Fibroblast of mammary gland (primary cell): ENCODE results near the gene LDLRAD3.

Experiments
- DNase-seq: peaks from one replicate; pipeline ENCODE4 v3.0.0-alpha.2; 2010; ENCODE audit warnings: low read depth
- H3K4me3 ChIP-seq: 2 replicates; pipeline ENCODE4 v1.5.1; 2011; ENCODE audit warnings: low read depth, mild to moderate bottlenecking, low read length, moderate library complexity; ENCODE audit not compliant: control insufficient read depth
- TF ChIP-seq, protein P1 (sequence below): conservative IDR thresholded peaks from 2 replicates; pipeline ENCODE4 v1.5.1; 2011; ENCODE audit warnings: low read depth, low read length, inconsistent platforms; ENCODE audit not compliant: control insufficient read depth, insufficient read depth

The LDLRAD3 gene

DNA sequence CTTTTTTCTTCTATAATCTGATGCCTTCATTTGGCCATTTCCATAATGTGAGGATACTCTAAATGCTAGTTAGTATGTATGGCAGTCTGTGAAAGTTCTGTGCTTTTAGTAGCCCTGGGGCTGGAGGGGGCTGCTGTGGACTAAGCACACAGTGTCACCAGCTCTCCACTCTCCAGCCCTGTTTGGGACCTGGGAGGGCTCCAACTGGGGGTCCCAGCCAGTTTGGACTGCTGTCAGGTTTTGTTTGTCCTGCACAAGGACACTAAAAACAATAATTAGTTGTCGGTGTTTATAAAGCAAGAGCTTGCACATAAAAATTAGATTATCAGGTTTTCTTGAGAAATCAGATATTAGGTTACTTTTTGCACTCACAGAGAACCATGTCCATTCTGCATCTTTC, 103.1 kb downstream of the LDLRAD3 start:
- no peak overlapping the region for H3K4me3 ChIP-seq
- DNase-seq = no peak
- TF ChIP-seq, protein P1, sequence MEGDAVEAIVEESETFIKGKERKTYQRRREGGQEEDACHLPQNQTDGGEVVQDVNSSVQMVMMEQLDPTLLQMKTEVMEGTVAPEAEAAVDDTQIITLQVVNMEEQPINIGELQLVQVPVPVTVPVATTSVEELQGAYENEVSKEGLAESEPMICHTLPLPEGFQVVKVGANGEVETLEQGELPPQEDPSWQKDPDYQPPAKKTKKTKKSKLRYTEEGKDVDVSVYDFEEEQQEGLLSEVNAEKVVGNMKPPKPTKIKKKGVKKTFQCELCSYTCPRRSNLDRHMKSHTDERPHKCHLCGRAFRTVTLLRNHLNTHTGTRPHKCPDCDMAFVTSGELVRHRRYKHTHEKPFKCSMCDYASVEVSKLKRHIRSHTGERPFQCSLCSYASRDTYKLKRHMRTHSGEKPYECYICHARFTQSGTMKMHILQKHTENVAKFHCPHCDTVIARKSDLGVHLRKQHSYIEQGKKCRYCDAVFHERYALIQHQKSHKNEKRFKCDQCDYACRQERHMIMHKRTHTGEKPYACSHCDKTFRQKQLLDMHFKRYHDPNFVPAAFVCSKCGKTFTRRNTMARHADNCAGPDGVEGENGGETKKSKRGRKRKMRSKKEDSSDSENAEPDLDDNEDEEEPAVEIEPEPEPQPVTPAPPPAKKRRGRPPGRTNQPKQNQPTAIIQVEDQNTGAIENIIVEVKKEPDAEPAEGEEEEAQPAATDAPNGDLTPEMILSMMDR = no peak

DNA sequence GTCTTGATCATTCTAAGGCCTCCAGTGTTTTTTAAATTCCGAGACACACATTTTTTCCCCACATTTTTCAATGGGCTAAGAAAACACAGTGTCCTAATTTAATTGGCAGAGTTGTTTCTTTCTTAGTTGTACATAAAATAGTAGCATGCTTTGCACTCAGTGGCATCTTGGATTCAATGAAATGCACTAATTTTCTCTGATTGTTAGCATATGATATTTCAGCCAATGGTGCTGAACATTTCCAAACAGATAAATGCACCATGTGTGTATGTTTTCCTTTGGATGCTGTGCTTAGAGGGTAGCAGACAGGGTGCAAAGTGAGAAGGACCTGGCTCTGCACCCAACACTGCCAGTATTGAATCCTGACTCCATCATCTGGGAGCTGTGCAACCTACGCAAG, 103.5 kb downstream of the LDLRAD3 start:
- TF ChIP-seq, protein P1 = no peak
- no peak for DNase-seq
- no peak overlapping the region for H3K4me3 ChIP-seq

DNA sequence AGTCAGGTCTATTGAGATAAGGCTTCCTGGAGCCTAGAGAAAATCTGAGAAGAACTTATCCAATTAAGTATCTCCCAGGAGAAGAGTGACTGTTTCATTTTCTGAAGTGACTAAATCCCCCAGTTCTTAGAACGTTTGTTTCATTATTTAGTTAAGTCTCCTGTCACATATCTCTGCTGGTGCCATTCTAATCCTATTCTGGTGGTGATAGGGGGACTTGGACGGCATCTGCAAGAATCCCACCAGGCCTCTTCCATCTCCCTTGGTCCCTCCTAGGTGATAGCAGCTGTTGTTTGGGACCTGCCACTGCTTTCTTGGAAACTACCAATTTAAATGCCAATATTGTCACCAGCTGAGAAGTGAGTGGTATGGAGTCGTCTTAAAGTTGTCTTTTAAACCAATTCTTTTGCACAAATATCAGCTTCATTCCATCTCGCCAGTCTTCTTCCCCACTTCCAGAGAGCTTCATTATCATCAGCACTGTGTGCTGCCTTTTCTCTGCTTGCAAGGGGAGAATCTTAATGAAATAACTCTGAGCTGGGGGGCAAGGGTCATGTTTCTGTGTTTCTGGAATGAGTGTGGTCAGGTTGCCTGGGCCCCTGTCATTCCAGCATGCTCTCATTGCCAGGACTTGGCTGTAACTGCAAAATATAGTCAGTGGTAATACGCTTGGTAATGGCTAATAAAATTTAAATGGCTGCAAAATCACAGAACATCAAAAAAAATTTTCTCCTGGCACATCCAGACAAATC, 104.8 kb downstream of the LDLRAD3 start:
- TF ChIP-seq, protein P1 = no peak
- DNase-seq = no peak
- H3K4me3 ChIP-seq = no peak overlapping the region

DNA sequence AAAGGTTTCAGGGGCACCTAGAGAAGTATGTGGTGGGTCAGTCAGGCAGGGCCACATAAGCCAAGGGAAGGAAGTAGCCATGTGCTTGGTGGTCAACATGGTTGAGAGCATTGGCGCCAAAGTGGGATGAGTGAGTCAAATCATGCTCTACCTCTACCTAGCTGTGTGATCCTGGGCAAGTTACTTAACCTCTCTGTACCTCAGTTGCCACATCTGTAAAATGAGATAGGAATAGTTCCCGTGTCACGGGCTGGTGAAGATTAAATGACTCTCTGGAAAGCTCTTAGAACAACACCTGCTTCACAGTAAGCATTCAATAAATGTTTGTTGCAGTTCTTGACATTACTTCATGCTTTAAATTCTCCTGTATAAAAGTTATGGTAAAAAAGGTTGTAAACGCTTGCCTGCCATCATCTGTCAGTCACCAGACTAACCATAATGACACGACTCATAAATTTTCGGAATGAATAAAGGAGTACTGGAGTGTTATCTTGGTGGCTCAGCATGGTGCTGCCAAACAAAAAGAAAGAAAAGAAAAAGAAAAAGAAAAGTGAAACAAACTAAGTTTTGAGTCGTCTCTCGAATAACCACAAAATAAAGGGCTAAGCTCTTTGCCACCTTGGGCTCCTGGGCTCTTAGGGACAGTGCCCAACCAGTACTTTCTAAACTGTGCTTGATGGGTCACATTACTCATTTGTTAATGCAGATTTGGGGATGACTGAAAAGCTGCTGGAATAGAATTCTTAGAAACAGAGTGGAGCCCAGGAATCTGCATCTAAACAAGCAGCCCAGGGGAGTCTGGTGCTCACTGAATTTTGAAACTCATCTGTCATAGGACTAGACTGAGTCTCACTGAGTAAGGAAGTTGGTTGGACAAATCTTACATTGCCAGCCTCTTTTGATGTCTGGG, 107.6 kb downstream of the LDLRAD3 start:
- TF ChIP-seq, protein P1 = no peak
- DNase-seq = no peak
- no peak overlapping the region for H3K4me3 ChIP-seq

DNA sequence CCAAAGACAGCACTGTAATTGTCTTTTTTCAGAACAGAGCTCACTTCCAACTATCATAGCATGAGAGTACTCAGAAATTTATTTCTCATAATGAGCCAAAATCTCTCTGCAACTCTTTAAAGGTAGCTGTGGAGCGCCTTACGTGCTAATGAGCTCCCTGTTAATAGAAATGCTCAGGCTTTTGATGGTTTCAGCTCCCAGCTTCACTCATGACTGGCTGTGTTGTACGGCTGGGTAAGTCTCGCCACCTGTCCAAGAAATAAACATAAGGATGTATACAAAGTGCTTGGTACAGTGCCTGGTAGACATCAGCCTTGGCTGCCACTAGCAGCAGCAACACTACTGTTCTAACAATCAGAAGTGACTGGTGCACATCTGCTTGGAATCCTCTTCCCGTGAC, 109.4 kb downstream of the LDLRAD3 start:
- H3K4me3 ChIP-seq = no peak overlapping the region
- DNase-seq = no peak
- TF ChIP-seq, protein P1 = no peak

DNA sequence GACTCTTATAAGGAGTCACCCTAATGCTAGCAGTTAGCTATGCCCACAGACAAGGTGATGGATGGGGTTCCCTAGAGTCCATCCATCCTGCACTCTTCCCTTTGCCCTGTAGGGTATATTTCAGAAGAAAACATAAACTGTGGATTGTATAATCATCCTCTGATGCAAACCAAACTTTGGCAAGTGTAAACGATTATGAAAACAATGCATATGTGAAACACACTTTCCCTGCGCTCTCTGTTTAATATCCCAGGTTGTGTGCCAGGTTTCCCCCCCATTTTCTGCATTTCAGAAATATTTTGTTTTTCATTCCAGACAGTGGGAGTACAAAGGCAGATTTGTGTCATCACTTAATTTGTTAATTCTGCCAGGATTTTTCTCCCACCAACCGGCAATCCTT, 110.0 kb downstream of the LDLRAD3 start:
- no peak for DNase-seq
- no peak overlapping the region for H3K4me3 ChIP-seq
- TF ChIP-seq, protein P1 = no peak
